IMR-90 (cell line): ENCODE data around the gene NUDCD3. TPM values are rescaled to one million over a fixed set of nuclear protein-coding genes. Genes with fewer than 3 reads are reported as not detected.

Experiments
- MAZ ChIP-seq: IDR thresholded peaks from 2 replicates; pipeline ENCODE4 v1.6.1; 2012; ENCODE audit warnings: low read depth, mild to moderate bottlenecking, low read length, improper control_type of control experiment, moderate library complexity, borderline replicate concordance
- polyA plus RNA-seq, 3 experiments: library from polyadenylated mRNA; depleted of rRNA; stranded (reverse); fragments of >200 nt; gene quantifications; 2 replicates each; pipeline ENCODE4 v1.2.3, GENCODE V29; 2012; ENCODE audit warnings: low replicate concordance in 1 of 3
- total RNA-seq: library from RNA; depleted of rRNA; stranded (reverse); fragments of >200 nt; gene quantifications from 2 replicates; pipeline ENCODE4 v1.2.3, GENCODE V29; 2012
- TF ChIP-seq, protein P1 (sequence below): fragments of 150-350 bp; IDR thresholded peaks from 2 replicates; pipeline ENCODE4 v1.6.1; 2017; ENCODE audit warnings: mild to moderate bottlenecking, antibody characterized with exemption, low read length, low read depth

Gene NUDCD3
- total and polyA plus RNA-seq, 2 of the 4 experiments (the other 2 are of a cell fraction): 49.5 to 76.0 TPM

DNA sequence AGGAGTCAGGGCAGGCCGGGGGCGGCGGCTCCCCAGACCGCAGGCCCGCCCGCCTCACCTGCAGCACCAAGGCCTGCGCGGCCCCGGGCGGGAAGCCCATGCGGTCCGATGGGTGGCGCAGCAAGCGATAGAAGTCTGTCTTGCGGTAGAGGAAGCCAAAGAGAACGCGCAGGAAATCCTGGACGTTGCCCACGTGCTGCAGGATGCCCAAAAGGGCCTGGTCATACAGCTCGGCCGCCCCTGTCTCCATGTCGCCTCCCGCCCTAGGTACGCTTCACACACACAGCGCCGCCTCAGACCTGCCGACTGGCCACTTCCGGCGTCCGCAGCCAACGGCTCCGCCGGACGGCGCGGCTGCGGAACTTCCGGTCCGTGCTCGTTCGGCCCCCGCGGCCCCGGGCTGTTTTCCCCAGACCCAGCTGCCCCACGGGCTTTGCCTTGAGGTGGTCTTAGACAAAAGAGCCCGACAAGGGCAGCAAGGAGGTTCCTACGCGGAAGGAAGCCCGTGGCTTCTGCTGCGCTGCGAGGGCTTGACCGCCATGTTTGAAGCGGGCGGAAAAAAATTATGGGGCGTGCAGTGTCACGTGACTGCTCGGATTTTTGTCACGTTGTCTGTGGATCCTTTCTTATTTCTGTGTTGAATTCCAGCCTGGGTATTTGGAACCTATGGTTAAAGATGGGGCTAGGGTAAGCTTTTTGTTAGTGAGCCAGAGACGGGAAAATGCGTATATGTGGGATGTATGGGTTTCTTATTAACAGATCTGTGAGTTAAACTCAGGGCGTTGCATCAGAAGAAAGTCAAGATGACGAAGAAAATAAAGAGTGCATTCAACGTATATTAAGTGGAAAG lies at the start of gene NUDCD3 (continued):
- TF ChIP-seq, protein P1, sequence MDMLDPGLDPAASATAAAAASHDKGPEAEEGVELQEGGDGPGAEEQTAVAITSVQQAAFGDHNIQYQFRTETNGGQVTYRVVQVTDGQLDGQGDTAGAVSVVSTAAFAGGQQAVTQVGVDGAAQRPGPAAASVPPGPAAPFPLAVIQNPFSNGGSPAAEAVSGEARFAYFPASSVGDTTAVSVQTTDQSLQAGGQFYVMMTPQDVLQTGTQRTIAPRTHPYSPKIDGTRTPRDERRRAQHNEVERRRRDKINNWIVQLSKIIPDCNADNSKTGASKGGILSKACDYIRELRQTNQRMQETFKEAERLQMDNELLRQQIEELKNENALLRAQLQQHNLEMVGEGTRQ: peak; percentile 98
- TF ChIP-seq MAZ: peak; percentile 53; the same call in 1 of the 2 replicates
